Astrocyte (in vitro differentiated cells and primary cell): ENCODE results near the gene PLEKHA6. TPM values are rescaled to one million over a fixed set of nuclear protein-coding genes. Genes with fewer than 3 reads are reported as not detected.

Source experiments
- DNase-seq: peaks from one replicate; pipeline ENCODE4 v3.0.0-alpha.2; 2010; ENCODE audit warnings: low read depth
- FAIRE-seq: peaks from 2 replicates; lab custom pipeline; 2011; peaks lifted over from hg19 to GRCh38; lab: Jason Lieb, UNC
- H2AFZ ChIP-seq: 2 replicates; pipeline ENCODE4 v1.6.0; 2012; ENCODE audit warnings: low read depth, low read length, inconsistent platforms
- H3K27ac ChIP-seq: 2 replicates; pipeline ENCODE4 v1.5.1; 2011; ENCODE audit warnings: low read depth, low read length, inconsistent platforms
- H3K27me3 ChIP-seq: 2 replicates; pipeline ENCODE4 v1.6.0; 2011; ENCODE audit warnings: low read length, inconsistent platforms; ENCODE audit not compliant: insufficient read depth
- H3K36me3 ChIP-seq: 2 replicates; pipeline ENCODE4 v1.5.1; 2011; ENCODE audit warnings: low read length, inconsistent platforms; ENCODE audit not compliant: insufficient read depth
- H3K4me1 ChIP-seq: 2 replicates; pipeline ENCODE4 v1.5.1; 2011; ENCODE audit warnings: low read length, inconsistent platforms; ENCODE audit not compliant: insufficient read depth
- H3K4me2 ChIP-seq: 2 replicates; pipeline ENCODE4 v1.6.0; 2012; ENCODE audit warnings: low read length, inconsistent platforms
- H3K4me3 ChIP-seq: 2 replicates; pipeline ENCODE4 v1.5.1; 2011; ENCODE audit warnings: low read depth, mild to moderate bottlenecking, low read length, inconsistent platforms; ENCODE audit not compliant: insufficient read depth
- H3K79me2 ChIP-seq: 2 replicates; pipeline ENCODE4 v1.6.0; 2012; ENCODE audit warnings: mild to moderate bottlenecking, low read length, inconsistent platforms; ENCODE audit not compliant: insufficient read depth
- H3K9ac ChIP-seq: 2 replicates; pipeline ENCODE4 v1.6.0; 2012; ENCODE audit warnings: mild to moderate bottlenecking, low read length, inconsistent platforms
- H3K9me3 ChIP-seq: 2 replicates; pipeline ENCODE4 v1.5.1; 2012; ENCODE audit warnings: low read depth, mild to moderate bottlenecking, low read length, inconsistent platforms; ENCODE audit not compliant: insufficient read depth
- H4K20me1 ChIP-seq: 2 replicates; pipeline ENCODE4 v1.6.0; 2012; ENCODE audit warnings: low read length, inconsistent platforms; ENCODE audit not compliant: insufficient read depth
- H3K27ac Mint-ChIP-seq: one replicate; pipeline ENCODE4 v1.8.0; 2021; ENCODE audit warnings: mild to moderate bottlenecking, mixed read lengths; ENCODE audit not compliant: unreplicated experiment
- H3K27me3 Mint-ChIP-seq: one replicate; pipeline ENCODE4 v1.8.0; 2021; ENCODE audit warnings: low read depth, mixed read lengths; ENCODE audit not compliant: unreplicated experiment
- H3K36me3 Mint-ChIP-seq: one replicate; pipeline ENCODE4 v1.8.0; 2021; ENCODE audit warnings: low read depth, mixed read lengths; ENCODE audit not compliant: unreplicated experiment
- H3K4me1 Mint-ChIP-seq: one replicate; pipeline ENCODE4 v1.8.0; 2021; ENCODE audit warnings: low read depth, mixed read lengths; ENCODE audit not compliant: unreplicated experiment
- H3K4me3 Mint-ChIP-seq: one replicate; pipeline ENCODE4 v1.8.0; 2021; ENCODE audit warnings: mild to moderate bottlenecking, moderate library complexity, mixed read lengths; ENCODE audit not compliant: unreplicated experiment
- H3K9me3 Mint-ChIP-seq: one replicate; pipeline ENCODE4 v1.8.0; 2021; ENCODE audit warnings: mild to moderate bottlenecking, mixed read lengths; ENCODE audit not compliant: unreplicated experiment
- CTCF ChIP-seq: IDR thresholded peaks from 2 replicates; pipeline ENCODE4 v1.5.1; 2011; ENCODE audit warnings: low read depth, mild to moderate bottlenecking, inconsistent platforms, low read length, moderate library complexity; ENCODE audit not compliant: insufficient read depth
- EZH2 ChIP-seq: IDR thresholded peaks from 2 replicates; pipeline ENCODE4 v1.6.1; 2012; ENCODE audit warnings: mild to moderate bottlenecking, low read length, inconsistent platforms; ENCODE audit not compliant: insufficient read depth
- total RNA-seq: library from RNA; stranded (reverse); gene quantifications from 2 replicates; pipeline ENCODE4 v1.2.1, GENCODE V29; 2021

The PLEKHA6 gene
- total RNA-seq, 1 donor from 2014 or later, result 1.5 TPM

- Histone ChIP-seq H3K9me3 (no peaks in the 10 kb centered on the region), H2AFZ (no peak overlapping the region), H3K9ac (no peak overlapping the region), H3K4me2 (no peak overlapping the region), H4K20me1 (no peaks in the 10 kb centered on the region), H3K79me2 (no peaks in the 10 kb centered on the region), H3K27me3 (peaks cover 2% of the 10 kb centered on the region), H3K4me1 (peaks cover 17% of the 10 kb centered on the region), H3K36me3 (no peaks in the 10 kb centered on the region), H3K27ac (no peak overlapping the region), H3K4me3 (no peak overlapping the region)
- DNase-seq, result no peak
- H3K27ac Mint-ChIP-seq, result no peak overlapping the region
- no peak for FAIRE-seq
- peaks cover 42% of the 10 kb centered on the region for H3K4me1 Mint-ChIP-seq
- no peaks in the 10 kb centered on the region for H3K36me3 Mint-ChIP-seq
- no peaks in the 10 kb centered on the region for H3K9me3 Mint-ChIP-seq
- H3K27me3 Mint-ChIP-seq, result peaks cover 14% of the 10 kb centered on the region
- H3K4me3 Mint-ChIP-seq, result no peak overlapping the region
- TF ChIP-seq EZH2 (no peak), CTCF (no peak)
Measured at GRCh38 chr1:204318324-204318723, 41.4 kb downstream of the PLEKHA6 start.

GRCh38 chr1:204317170-204317569 lies 42.6 kb downstream of the PLEKHA6 start:
- H3K36me3 Mint-ChIP-seq, result no peaks in the 10 kb centered on the region
- Histone ChIP-seq H4K20me1 (no peaks in the 10 kb centered on the region), H3K4me3 (no peak overlapping the region), H3K79me2 (no peaks in the 10 kb centered on the region), H3K4me2 (no peak overlapping the region), H3K27ac (no peak overlapping the region), H3K9me3 (no peaks in the 10 kb centered on the region), H3K27me3 (peaks cover 2% of the 10 kb centered on the region), H2AFZ (no peak overlapping the region), H3K4me1 (peaks cover 17% of the 10 kb centered on the region), H3K36me3 (no peaks in the 10 kb centered on the region), H3K9ac (no peak overlapping the region)
- no peaks in the 10 kb centered on the region for H3K9me3 Mint-ChIP-seq
- DNase-seq, result no peak
- H3K4me3 Mint-ChIP-seq, result no peak overlapping the region
- peaks cover 18% of the 10 kb centered on the region for H3K27me3 Mint-ChIP-seq
- peaks cover 36% of the 10 kb centered on the region for H3K4me1 Mint-ChIP-seq
- no peak for TF ChIP-seq EZH2
- TF ChIP-seq CTCF, result no peak
- H3K27ac Mint-ChIP-seq, result no peak overlapping the region
- no peak for FAIRE-seq

- H3K27ac ChIP-seq, result no peak overlapping the region
- H2AFZ ChIP-seq, result no peak overlapping the region
- Mint-ChIP-seq H3K9me3 (no peaks in the 10 kb centered on the region), H3K36me3 (no peaks in the 10 kb centered on the region), H3K4me1 (peaks cover 27% of the 10 kb centered on the region), H3K27ac (no peak overlapping the region), H3K27me3 (peaks cover 18% of the 10 kb centered on the region), H3K4me3 (no peak overlapping the region)
- H3K4me1 ChIP-seq, result peaks cover 17% of the 10 kb centered on the region
- no peak for FAIRE-seq
- no peaks in the 10 kb centered on the region for H3K9me3 ChIP-seq
- no peak overlapping the region for H3K4me3 ChIP-seq
- H3K9ac ChIP-seq, result no peak overlapping the region
- H3K79me2 ChIP-seq, result no peaks in the 10 kb centered on the region
- H4K20me1 ChIP-seq, result no peaks in the 10 kb centered on the region
- H3K4me2 ChIP-seq, result no peak overlapping the region
- H3K36me3 ChIP-seq, result no peaks in the 10 kb centered on the region
- H3K27me3 ChIP-seq, result peaks cover 2% of the 10 kb centered on the region
- no peak for DNase-seq
- TF ChIP-seq EZH2 (no peak), CTCF (no peak)
Measured at GRCh38 chr1:204316164-204316563, 43.6 kb downstream of the PLEKHA6 start.
